Activated CD8-positive, alpha-beta T cell treated with anti-CD3 and anti-CD28 coated beads for 36 hours (primary cell): ENCODE results near the gene NOC2L. TPM values are rescaled to one million over a fixed set of nuclear protein-coding genes. Genes with fewer than 3 reads are reported as not detected.

Experiments used
- ATAC-seq: fragments of 200-7000 bp; cut with Tn5 transposase; one replicate; pipeline ENCODE4 v1.10.0; 2021; ENCODE audit warnings: mild to moderate bottlenecking, moderate library complexity
- CTCF ChIA-PET: fragments of 350-600 bp; sonication (Branson Sonifier 250); formaldehyde crosslinking; loops from one replicate; lab custom pipeline; 2021; ENCODE audit warnings: antibody characterized with exemption; lab: Charles Lee
- POLR2A ChIA-PET: fragments of 350-600 bp; sonication (Branson Sonifier 250); formaldehyde crosslinking; loops from one replicate; lab custom pipeline; 2021; ENCODE audit warnings: antibody characterized with exemption; lab: Charles Lee
- DNase-seq: peaks from one replicate; pipeline ENCODE4 v3.0.0-alpha.2; 2020
- H3K27ac Mint-ChIP-seq: one replicate; pipeline ENCODE4 v1.8.0; 2021; ENCODE audit warnings: mild to moderate bottlenecking, mixed read lengths
- H3K27me3 Mint-ChIP-seq: one replicate; pipeline ENCODE4 v1.8.0; 2021; ENCODE audit warnings: mixed read lengths
- H3K36me3 Mint-ChIP-seq: one replicate; pipeline ENCODE4 v1.8.0; 2021; ENCODE audit warnings: low read depth, mixed read lengths
- H3K4me1 Mint-ChIP-seq: one replicate; pipeline ENCODE4 v1.8.0; 2021; ENCODE audit warnings: low read depth, mixed read lengths
- H3K4me3 Mint-ChIP-seq: one replicate; pipeline ENCODE4 v1.8.0; 2021; ENCODE audit warnings: mild to moderate bottlenecking, moderate library complexity, mixed read lengths
- H3K9me3 Mint-ChIP-seq: one replicate; pipeline ENCODE4 v1.8.0; 2021; ENCODE audit warnings: mixed read lengths
- intact Hi-C: fragments of 100-400 bp; cut with micrococcal nuclease; formaldehyde crosslinking; loops from one replicate; pipeline ENCODE4 v1.10.0; 2022
- total RNA-seq, 2 experiments: library from RNA; stranded (reverse); gene quantifications; one replicate each; pipeline ENCODE4 v1.2.3, GENCODE V29; 2021
- TF ChIP-seq, protein P1 (sequence below): fragments of 200-600 bp; IDR thresholded peaks from one replicate; pipeline ENCODE4 v1.8.0; 2022; ENCODE audit warnings: antibody characterized with exemption, mild to moderate bottlenecking

Gene NOC2L
- total RNA-seq, 2 experiments from 2014 or later, result 138 to 139 TPM

DNA sequence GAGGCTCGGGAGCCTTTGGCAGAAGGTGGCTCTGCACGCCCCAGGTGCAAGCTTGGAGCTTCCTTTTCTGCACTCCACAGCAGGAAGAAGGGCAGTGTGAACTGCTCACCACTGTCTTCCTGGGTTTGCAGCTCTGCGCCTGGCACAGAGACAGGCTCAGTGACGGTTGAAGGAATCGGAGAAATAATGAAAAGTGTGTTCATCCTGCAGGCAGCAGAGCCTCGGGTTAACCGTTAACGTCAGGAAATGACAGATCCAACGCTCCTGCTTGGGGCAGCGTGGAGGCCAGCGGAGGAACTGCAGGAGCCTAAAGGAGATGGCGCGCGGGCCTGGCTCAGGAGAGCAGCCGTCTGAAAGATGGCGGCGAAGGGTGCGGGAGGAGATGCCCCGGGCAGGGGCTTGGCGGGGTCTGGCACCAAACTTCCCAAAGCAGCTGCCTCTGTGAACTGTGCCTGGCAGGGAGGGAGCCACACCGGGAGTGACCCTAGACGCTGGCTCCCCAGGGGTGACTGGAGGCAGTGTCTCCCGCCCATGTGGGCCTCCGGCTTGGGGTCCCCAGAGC is 46.2 kb downstream of the NOC2L start:
- intact Hi-C loops, result no loop called here
- POLR2A ChIA-PET, result interaction anchor here (0.6 kb wide), 1 partner anchor 364 kb away, joined by 4 read pairs; no protein-coding TSS in a partner anchor
- Mint-ChIP-seq H3K4me3 (no peak overlapping the region), H3K9me3 (no peaks in the 10 kb centered on the region), H3K27ac (no peak overlapping the region), H3K27me3 (peaks cover 24% of the 10 kb centered on the region), H3K4me1 (no peaks in the 10 kb centered on the region), H3K36me3 (no peaks in the 10 kb centered on the region)
- DNase-seq (peak; percentile 30), ATAC-seq (peak; percentile 65)
- CTCF ChIA-PET, result interaction anchor here (1.4 kb wide), 1 partner anchor 89 kb away, joined by 3 read pairs; no protein-coding TSS in a partner anchor
- TF ChIP-seq, protein P1, sequence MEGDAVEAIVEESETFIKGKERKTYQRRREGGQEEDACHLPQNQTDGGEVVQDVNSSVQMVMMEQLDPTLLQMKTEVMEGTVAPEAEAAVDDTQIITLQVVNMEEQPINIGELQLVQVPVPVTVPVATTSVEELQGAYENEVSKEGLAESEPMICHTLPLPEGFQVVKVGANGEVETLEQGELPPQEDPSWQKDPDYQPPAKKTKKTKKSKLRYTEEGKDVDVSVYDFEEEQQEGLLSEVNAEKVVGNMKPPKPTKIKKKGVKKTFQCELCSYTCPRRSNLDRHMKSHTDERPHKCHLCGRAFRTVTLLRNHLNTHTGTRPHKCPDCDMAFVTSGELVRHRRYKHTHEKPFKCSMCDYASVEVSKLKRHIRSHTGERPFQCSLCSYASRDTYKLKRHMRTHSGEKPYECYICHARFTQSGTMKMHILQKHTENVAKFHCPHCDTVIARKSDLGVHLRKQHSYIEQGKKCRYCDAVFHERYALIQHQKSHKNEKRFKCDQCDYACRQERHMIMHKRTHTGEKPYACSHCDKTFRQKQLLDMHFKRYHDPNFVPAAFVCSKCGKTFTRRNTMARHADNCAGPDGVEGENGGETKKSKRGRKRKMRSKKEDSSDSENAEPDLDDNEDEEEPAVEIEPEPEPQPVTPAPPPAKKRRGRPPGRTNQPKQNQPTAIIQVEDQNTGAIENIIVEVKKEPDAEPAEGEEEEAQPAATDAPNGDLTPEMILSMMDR, result no peak

DNA sequence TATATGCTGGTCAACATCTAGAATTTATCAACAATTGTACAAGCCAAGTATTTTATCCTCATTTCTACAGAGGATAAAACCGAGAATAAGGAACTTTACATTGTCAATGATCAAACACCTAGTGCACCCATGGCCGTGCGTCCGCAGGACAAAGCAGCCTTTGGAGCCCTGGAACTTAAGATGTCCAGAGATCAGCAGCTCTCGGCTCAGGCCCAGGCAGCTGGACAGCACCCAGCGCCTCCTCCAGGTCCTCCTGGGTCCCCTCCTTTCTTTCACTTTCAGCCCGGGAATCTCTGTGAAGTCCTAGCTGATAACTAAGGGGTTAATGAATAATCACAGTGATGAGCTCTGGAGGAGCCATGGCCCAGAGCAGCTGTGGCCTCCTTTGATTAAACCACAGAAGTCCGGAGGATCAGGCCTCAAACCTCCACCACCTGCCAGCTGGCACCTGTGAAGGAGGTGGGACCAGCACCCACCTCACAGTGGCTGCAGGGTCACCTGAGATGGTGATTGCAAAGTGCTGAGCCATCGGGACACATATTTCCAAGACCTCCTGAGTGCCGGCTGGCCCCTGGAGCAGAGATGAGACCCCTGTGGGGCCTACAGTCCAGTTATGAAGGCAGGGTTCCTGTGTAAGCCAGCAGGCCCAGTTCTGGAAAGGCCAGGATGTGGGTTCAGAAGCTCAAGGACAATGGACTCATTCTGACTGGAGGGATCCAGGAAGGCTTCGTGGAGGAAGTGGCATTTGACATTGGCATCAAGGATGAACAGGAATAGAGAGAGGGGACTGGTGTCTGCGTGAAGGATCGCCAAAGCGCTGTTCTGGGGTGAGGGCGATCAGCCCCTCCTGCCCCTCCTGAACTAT is 46.9 kb downstream of the NOC2L start:
- DNase-seq (no peak), ATAC-seq (no peak)
- Mint-ChIP-seq H3K4me3 (no peak overlapping the region), H3K4me1 (no peaks in the 10 kb centered on the region), H3K9me3 (no peaks in the 10 kb centered on the region), H3K36me3 (no peaks in the 10 kb centered on the region), H3K27ac (no peak overlapping the region), H3K27me3 (peaks cover 28% of the 10 kb centered on the region)
- TF ChIP-seq, protein P1, result no peak
- POLR2A ChIA-PET, result no interaction called here
- CTCF ChIA-PET, result interaction anchor here (1.1 to 1.4 kb wide), 2 partner anchors 26 to 90 kb away, joined by 3 read pairs; no protein-coding TSS in a partner anchor
- intact Hi-C loops, result no loop called here

DNA sequence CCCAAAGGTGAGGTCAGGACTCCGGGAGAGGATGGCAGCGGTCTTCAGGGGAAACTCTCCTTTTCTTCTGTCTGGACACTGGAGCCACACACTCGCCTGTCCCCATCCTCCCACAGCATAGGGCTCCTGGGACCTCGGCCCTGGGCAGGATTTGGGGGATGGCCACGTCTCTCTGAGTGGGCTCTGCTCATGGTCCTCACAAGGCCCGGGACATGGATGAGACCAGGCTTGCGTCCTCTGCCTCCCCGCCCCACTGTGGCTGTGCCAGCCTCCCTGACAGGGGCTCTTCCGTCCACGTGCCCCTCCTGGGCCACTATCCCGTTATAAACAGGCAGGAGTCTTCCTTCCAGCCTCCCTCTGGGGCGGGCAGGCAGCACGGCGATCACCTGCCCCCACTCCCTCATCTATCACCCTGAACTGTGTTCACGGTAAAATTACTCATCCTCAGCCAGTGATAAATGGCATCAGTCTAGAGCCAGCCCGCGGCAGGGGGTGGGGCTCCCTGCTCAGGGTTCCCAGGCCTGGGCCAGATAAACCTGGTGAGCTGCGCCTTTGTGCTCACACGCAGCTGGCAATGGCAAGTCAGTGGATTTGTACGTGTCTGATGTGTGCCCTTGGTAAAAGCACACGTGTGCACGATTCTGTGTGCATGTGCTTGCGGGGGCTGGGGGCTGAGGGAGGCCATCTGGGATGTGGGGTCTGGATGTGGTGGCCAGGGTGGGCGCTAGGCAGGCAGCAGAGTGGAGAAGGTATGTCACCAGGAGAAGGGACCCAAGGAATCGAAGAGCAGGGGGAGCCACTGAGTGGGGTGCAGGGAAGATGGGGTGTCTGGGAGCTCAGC is 48.0 kb downstream of the NOC2L start:
- Mint-ChIP-seq H3K27me3 (peaks cover 37% of the 10 kb centered on the region), H3K36me3 (no peaks in the 10 kb centered on the region), H3K9me3 (no peaks in the 10 kb centered on the region), H3K27ac (no peak overlapping the region), H3K4me3 (no peak overlapping the region), H3K4me1 (no peaks in the 10 kb centered on the region)
- ChIA-PET CTCF (interaction anchor here (1.1 kb wide), 1 partner anchor 27 kb away, joined by 3 read pairs; no protein-coding TSS in a partner anchor), POLR2A (no interaction called here)
- peak; percentile 41 for DNase-seq
- intact Hi-C loops, result no loop called here
- ATAC-seq, result peak; percentile 64
- TF ChIP-seq, protein P1, result no peak

DNA sequence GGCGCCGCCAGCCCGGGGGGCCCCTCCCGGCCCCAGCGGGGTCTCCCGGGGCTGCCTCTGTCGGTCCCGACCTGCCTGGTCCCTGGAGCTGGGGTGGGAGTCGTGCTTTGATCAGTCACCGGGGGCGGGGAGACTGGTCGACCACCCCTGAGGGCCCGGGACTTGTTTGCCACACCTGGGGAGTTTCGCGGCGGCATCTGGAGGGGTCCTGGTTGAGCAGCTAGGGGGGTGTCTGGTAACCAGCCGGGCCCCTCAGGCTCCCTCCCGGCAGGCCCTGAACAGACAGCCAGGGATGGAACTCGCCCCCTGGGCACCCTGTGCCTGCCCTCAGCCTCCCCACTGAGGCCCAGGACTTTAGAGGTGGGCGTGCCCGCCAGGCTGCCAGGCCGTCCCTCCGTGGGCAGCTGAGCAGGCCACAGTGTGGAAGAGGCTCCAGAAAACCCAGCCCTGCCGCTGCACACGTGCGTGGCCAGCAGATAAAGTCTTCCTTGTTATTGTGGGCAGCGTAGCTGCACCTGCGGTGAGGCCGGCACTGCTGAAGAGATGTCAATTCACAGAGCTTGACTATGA is 48.7 kb downstream of the NOC2L start:
- TF ChIP-seq, protein P1, result no peak
- Mint-ChIP-seq H3K27ac (no peak overlapping the region), H3K4me1 (peaks cover 2% of the 10 kb centered on the region), H3K9me3 (no peaks in the 10 kb centered on the region), H3K36me3 (no peaks in the 10 kb centered on the region), H3K27me3 (peaks cover 43% of the 10 kb centered on the region), H3K4me3 (no peak overlapping the region)
- ATAC-seq (no peak), DNase-seq (no peak)
- CTCF ChIA-PET, result no interaction called here
- intact Hi-C loops, result no loop called here
- POLR2A ChIA-PET, result no interaction called here
